Epithelial cell of esophagus (primary cell): ENCODE measurements around the gene MYO5B.

Experiments used
- DNase-seq: peaks from one replicate; pipeline ENCODE4 v3.0.0; 2010; ENCODE audit warnings: low read depth
- H3K4me3 ChIP-seq: 2 replicates; pipeline ENCODE4 v1.5.1; 2011; ENCODE audit warnings: mild to moderate bottlenecking, low read length, control low read depth
- CTCF ChIP-seq: IDR thresholded peaks from 2 replicates; pipeline ENCODE4 v1.5.1; 2011; ENCODE audit warnings: low read depth, mild to moderate bottlenecking, low read length, control low read depth, inconsistent platforms; ENCODE audit not compliant: insufficient read depth; ENCODE audit errors: missing control alignments

The MYO5B gene

GRCh38 chr18:50076277-50076676, 118.7 kb downstream of the MYO5B start:
- H3K4me3 ChIP-seq = no peak overlapping the region
- no peak for TF ChIP-seq CTCF
- DNase-seq = no peak

GRCh38 chr18:50075772-50076171, 119.2 kb downstream of the MYO5B start:
- TF ChIP-seq CTCF = no peak

GRCh38 chr18:50074404-50074803, 120.5 kb downstream of the MYO5B start:
- TF ChIP-seq CTCF = no peak
- DNase-seq = no peak
- no peak overlapping the region for H3K4me3 ChIP-seq

More at GRCh38 chr18:50075772-50076171, 119.2 kb downstream of the MYO5B start:
- H3K4me3 ChIP-seq = no peak overlapping the region
- no peak for DNase-seq

GRCh38 chr18:50073319-50073718, 121.6 kb downstream of the MYO5B start:
- no peak for DNase-seq

GRCh38 chr18:50072146-50072545, 122.8 kb downstream of the MYO5B start:
- no peak overlapping the region for H3K4me3 ChIP-seq
- no peak for TF ChIP-seq CTCF
- DNase-seq = no peak

More at GRCh38 chr18:50073319-50073718, 121.6 kb downstream of the MYO5B start:
- no peak overlapping the region for H3K4me3 ChIP-seq
- no peak for TF ChIP-seq CTCF

GRCh38 chr18:50071397-50071796, 123.5 kb downstream of the MYO5B start:
- no peak for DNase-seq
- no peak for TF ChIP-seq CTCF
- H3K4me3 ChIP-seq = no peak overlapping the region

- no peak for TF ChIP-seq CTCF
- no peak for DNase-seq
- H3K4me3 ChIP-seq = no peak overlapping the region
Measured at GRCh38 chr18:50069422-50069821, 125.5 kb downstream of the MYO5B start.
